Liver (tissue), 3 donors: ENCODE results near the gene TSPAN7.

Source experiments
- ATF3 ChIP-seq: IDR thresholded peaks from 2 replicates; pipeline ENCODE4 v1.6.1; 2016; ENCODE audit warnings: antibody characterized with exemption
- CTCF ChIP-seq: fragments of 150-350 bp; IDR thresholded peaks from 2 replicates; pipeline ENCODE4 v1.5.1; 2017; ENCODE audit warnings: improper control_type of control experiment, low read depth, low read length; ENCODE audit not compliant: missing input control
- EGR1 ChIP-seq, 2 donors: IDR thresholded peaks; 2 replicates each; pipeline ENCODE4 v1.6.1; 2016 to 2018; ENCODE audit warnings: antibody characterized with exemption in 2 of 2, low read depth in 2 of 2
- FOXA1 ChIP-seq: IDR thresholded peaks from 2 replicates; pipeline ENCODE4 v1.6.1; 2016; ENCODE audit warnings: antibody characterized with exemption
- GABPA ChIP-seq, 2 donors: IDR thresholded peaks in 1 of 2; conservative IDR thresholded peaks in 1 of 2; 2 replicates each; pipeline ENCODE4 v1.6.1; 2016; ENCODE audit warnings: antibody characterized with exemption in 2 of 2, mild to moderate bottlenecking in 1 of 2, moderate library complexity in 1 of 2
- JUND ChIP-seq, 2 donors: IDR thresholded peaks; 2 replicates each; pipeline ENCODE4 v1.6.1; 2016; ENCODE audit warnings: antibody characterized with exemption in 2 of 2
- MAX ChIP-seq: IDR thresholded peaks from 2 replicates; pipeline ENCODE4 v1.6.1; 2016; ENCODE audit warnings: antibody characterized with exemption
- RAD21 ChIP-seq, 2 donors: IDR thresholded peaks; 2 replicates each; pipeline ENCODE4 v1.6.1; 2016; ENCODE audit warnings: antibody characterized with exemption in 2 of 2, mild to moderate bottlenecking in 2 of 2
- REST ChIP-seq: IDR thresholded peaks from 2 replicates; pipeline ENCODE4 v1.6.1; 2016; ENCODE audit warnings: antibody characterized with exemption, mild to moderate bottlenecking
- RXRA ChIP-seq, 2 donors: IDR thresholded peaks; 2 replicates each; pipeline ENCODE4 v1.6.1; 2017 to 2018; ENCODE audit warnings: antibody characterized with exemption in 2 of 2, mild to moderate bottlenecking in 1 of 2
- SP1 ChIP-seq: IDR thresholded peaks from 2 replicates; pipeline ENCODE4 v1.6.1; 2018; ENCODE audit warnings: antibody characterized with exemption, mild to moderate bottlenecking
- TAF1 ChIP-seq: conservative IDR thresholded peaks from 2 replicates; pipeline ENCODE4 v1.6.1; 2016; ENCODE audit warnings: antibody characterized with exemption, mild to moderate bottlenecking
- YY1 ChIP-seq: IDR thresholded peaks from 2 replicates; pipeline ENCODE4 v1.6.1; 2016; ENCODE audit warnings: antibody characterized with exemption, mild to moderate bottlenecking
- ZBTB33 ChIP-seq: IDR thresholded peaks from 2 replicates; pipeline ENCODE4 v1.6.1; 2016; ENCODE audit warnings: antibody characterized with exemption
- donor health status: healthy.
- donor health status: healthy.

- no peak for TF ChIP-seq CTCF
- TF ChIP-seq GABPA (IDR thresholded peaks at IDR 0.05 in 1 of 2, conservative IDR thresholded peaks at IDR 0.05 in 1 of 2) = no peak
- TF ChIP-seq TAF1 = no peak
- no peak for TF ChIP-seq ZBTB33
- no peak for TF ChIP-seq YY1
- no peak for TF ChIP-seq RXRA (IDR thresholded peaks at IDR 0.05)
- no peak for TF ChIP-seq JUND (IDR thresholded peaks at IDR 0.05)
- TF ChIP-seq SP1 = no peak
- TF ChIP-seq FOXA1 = no peak
- no peak for TF ChIP-seq REST
- TF ChIP-seq RAD21 (IDR thresholded peaks at IDR 0.05) = no peak
- no peak for TF ChIP-seq MAX
- TF ChIP-seq ATF3 = no peak
- no peak for TF ChIP-seq EGR1 (IDR thresholded peaks at IDR 0.05; ENCODE audit: low read depth in 2 of 2)
These were observed 100.2 kb downstream of the TSPAN7 start for GRCh38 chrX:38661561-38661960.
